ENCODE results near the gene ZFAND6. TPM values are rescaled to one million over a fixed set of nuclear protein-coding genes. Genes with fewer than 3 reads are reported as not detected.
A peak's percentile ranks its signal among the peaks of the same experiment; 100 is the strongest.

ZFAND6 gene
- total RNA-seq, 1 donor from 2014 or later = 73.1 TPM

GRCh38 chr15:80173022-80173759, 113.7 kb downstream of the ZFAND6 start:
- H3K4me3 Mint-ChIP-seq (ENCODE audit: low read depth) = no peak overlapping the region
- peaks cover 5% of the 10 kb centered on the region for H3K36me3 Mint-ChIP-seq (ENCODE audit: insufficient read depth)
- H3K27me3 Mint-ChIP-seq = no peaks in the 10 kb centered on the region
- TF ChIP-seq, protein P1, sequence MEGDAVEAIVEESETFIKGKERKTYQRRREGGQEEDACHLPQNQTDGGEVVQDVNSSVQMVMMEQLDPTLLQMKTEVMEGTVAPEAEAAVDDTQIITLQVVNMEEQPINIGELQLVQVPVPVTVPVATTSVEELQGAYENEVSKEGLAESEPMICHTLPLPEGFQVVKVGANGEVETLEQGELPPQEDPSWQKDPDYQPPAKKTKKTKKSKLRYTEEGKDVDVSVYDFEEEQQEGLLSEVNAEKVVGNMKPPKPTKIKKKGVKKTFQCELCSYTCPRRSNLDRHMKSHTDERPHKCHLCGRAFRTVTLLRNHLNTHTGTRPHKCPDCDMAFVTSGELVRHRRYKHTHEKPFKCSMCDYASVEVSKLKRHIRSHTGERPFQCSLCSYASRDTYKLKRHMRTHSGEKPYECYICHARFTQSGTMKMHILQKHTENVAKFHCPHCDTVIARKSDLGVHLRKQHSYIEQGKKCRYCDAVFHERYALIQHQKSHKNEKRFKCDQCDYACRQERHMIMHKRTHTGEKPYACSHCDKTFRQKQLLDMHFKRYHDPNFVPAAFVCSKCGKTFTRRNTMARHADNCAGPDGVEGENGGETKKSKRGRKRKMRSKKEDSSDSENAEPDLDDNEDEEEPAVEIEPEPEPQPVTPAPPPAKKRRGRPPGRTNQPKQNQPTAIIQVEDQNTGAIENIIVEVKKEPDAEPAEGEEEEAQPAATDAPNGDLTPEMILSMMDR (IDR thresholded peaks at IDR 0.05; ENCODE audit: unreplicated experiment) = peak; percentile 79
- H3K4me1 Mint-ChIP-seq (ENCODE audit: low read depth) = no peaks in the 10 kb centered on the region
- no peaks in the 10 kb centered on the region for H3K9me3 Mint-ChIP-seq (ENCODE audit: low read depth)
- H3K27ac Mint-ChIP-seq = no peak overlapping the region
- DNase-seq (ENCODE audit: low spot score, unreplicated experiment) = peak; percentile 61

DNA sequence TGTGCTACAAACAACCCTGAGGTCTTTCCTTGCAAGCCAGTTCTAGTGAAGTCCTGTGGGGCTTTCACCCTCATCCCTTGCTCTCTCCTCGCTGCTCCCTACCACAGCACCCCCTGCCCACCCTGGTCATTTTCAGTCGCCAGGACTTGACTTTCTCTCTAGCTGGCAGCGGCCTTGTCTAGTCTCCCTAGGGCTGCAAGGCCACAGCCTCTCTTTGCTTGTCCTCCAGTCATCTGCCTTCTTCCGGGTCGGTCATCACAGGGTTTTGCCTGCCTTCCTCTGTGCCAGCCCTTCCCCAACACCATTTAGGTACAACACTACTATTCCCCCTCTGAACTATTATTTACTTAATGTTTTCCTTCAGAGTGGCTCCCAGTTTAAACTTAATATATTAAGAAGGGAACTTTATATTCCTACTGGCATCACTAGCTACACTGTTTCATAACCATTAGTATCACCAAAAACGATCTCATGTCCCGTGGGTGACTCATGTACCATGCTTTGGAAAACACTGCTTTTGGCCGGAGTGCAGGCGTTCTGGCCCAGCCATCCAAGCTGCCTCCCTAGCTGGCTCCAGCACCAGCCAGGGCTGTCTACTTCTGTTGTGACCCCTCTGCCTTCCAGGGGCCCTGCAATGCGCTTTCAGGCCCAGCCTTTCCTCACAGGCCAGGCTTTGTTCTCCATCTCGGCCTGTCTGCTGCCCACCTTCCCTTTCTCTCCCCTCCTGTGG, 114.7 kb downstream of the ZFAND6 start:
- no peaks in the 10 kb centered on the region for H3K27me3 Mint-ChIP-seq
- TF ChIP-seq, protein P1 (IDR thresholded peaks at IDR 0.05; ENCODE audit: unreplicated experiment) = no peak
- no peak for DNase-seq (ENCODE audit: low spot score, unreplicated experiment)
- peaks cover 5% of the 10 kb centered on the region for H3K36me3 Mint-ChIP-seq (ENCODE audit: insufficient read depth)
- H3K9me3 Mint-ChIP-seq (ENCODE audit: low read depth) = no peaks in the 10 kb centered on the region
- no peak overlapping the region for H3K27ac Mint-ChIP-seq
- H3K4me1 Mint-ChIP-seq (ENCODE audit: low read depth) = no peaks in the 10 kb centered on the region
- no peak overlapping the region for H3K4me3 Mint-ChIP-seq (ENCODE audit: low read depth)

DNA sequence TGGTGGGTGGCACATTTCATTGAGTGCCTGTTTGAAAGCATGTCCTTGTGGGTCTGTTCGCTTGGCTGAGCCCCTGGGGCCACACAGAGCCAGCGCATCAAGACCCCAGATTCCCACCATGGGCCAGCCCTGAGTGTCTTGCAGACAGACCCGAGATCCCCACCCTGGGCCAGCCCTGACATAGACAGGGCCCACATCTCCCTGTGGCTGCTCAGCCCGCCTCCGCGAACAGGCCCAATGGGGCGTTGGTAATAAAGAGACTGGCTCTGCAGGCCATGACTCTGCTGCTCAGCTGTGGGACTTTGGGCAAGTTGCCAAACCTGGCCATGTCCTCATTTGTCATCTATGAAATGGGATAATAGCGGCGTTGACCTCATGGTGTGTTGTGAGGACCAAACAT, 116.0 kb downstream of the ZFAND6 start:
- Mint-ChIP-seq H3K36me3 (ENCODE audit: insufficient read depth) (peaks cover 4% of the 10 kb centered on the region), H3K9me3 (ENCODE audit: low read depth) (no peaks in the 10 kb centered on the region), H3K27me3 (no peaks in the 10 kb centered on the region), H3K4me1 (ENCODE audit: low read depth) (no peaks in the 10 kb centered on the region), H3K4me3 (ENCODE audit: low read depth) (no peak overlapping the region), H3K27ac (no peak overlapping the region)
- no peak for DNase-seq (ENCODE audit: low spot score, unreplicated experiment)
- TF ChIP-seq, protein P1 (IDR thresholded peaks at IDR 0.05; ENCODE audit: unreplicated experiment) = no peak

GRCh38 chr15:80176443-80176842, 117.0 kb downstream of the ZFAND6 start:
- no peaks in the 10 kb centered on the region for H3K4me1 Mint-ChIP-seq (ENCODE audit: low read depth)
- TF ChIP-seq, protein P1 (IDR thresholded peaks at IDR 0.05; ENCODE audit: unreplicated experiment) = no peak
- no peaks in the 10 kb centered on the region for H3K27me3 Mint-ChIP-seq
- no peaks in the 10 kb centered on the region for H3K36me3 Mint-ChIP-seq (ENCODE audit: insufficient read depth)
- no peaks in the 10 kb centered on the region for H3K9me3 Mint-ChIP-seq (ENCODE audit: low read depth)
- no peak overlapping the region for H3K4me3 Mint-ChIP-seq (ENCODE audit: low read depth)
- DNase-seq (ENCODE audit: low spot score, unreplicated experiment) = no peak
- H3K27ac Mint-ChIP-seq = no peak overlapping the region

- Mint-ChIP-seq H3K27me3 (no peaks in the 10 kb centered on the region), H3K4me1 (ENCODE audit: low read depth) (no peaks in the 10 kb centered on the region), H3K9me3 (ENCODE audit: low read depth) (no peaks in the 10 kb centered on the region), H3K4me3 (ENCODE audit: low read depth) (no peak overlapping the region), H3K27ac (no peak overlapping the region), H3K36me3 (ENCODE audit: insufficient read depth) (peaks cover 3% of the 10 kb centered on the region)
- no peak for DNase-seq (ENCODE audit: low spot score, unreplicated experiment)
- TF ChIP-seq, protein P1 (IDR thresholded peaks at IDR 0.05; ENCODE audit: unreplicated experiment) = no peak
Measured at GRCh38 chr15:80177156-80177555, 117.7 kb downstream of the ZFAND6 start.
